Activated CD8-positive, alpha-beta T cell treated with anti-CD3 and anti-CD28 coated beads for 36 hours (primary cell): Measurements from ENCODE around the gene CFAP221. TPM values are rescaled to one million over a fixed set of nuclear protein-coding genes. Genes with fewer than 3 reads are reported as not detected.

Experiments used
- ATAC-seq: fragments of 200-7000 bp; cut with Tn5 transposase; one replicate; pipeline ENCODE4 v1.10.0; 2021; ENCODE audit warnings: mild to moderate bottlenecking, moderate library complexity
- CTCF ChIA-PET: fragments of 350-600 bp; sonication (Branson Sonifier 250); formaldehyde crosslinking; loops from one replicate; lab custom pipeline; 2021; ENCODE audit warnings: antibody characterized with exemption; lab: Charles Lee
- POLR2A ChIA-PET: fragments of 350-600 bp; sonication (Branson Sonifier 250); formaldehyde crosslinking; loops from one replicate; lab custom pipeline; 2021; ENCODE audit warnings: antibody characterized with exemption; lab: Charles Lee
- DNase-seq: peaks from one replicate; pipeline ENCODE4 v3.0.0-alpha.2; 2020
- H3K27ac Mint-ChIP-seq: one replicate; pipeline ENCODE4 v1.8.0; 2021; ENCODE audit warnings: mild to moderate bottlenecking, mixed read lengths
- H3K27me3 Mint-ChIP-seq: one replicate; pipeline ENCODE4 v1.8.0; 2021; ENCODE audit warnings: mixed read lengths
- H3K36me3 Mint-ChIP-seq: one replicate; pipeline ENCODE4 v1.8.0; 2021; ENCODE audit warnings: low read depth, mixed read lengths
- H3K4me1 Mint-ChIP-seq: one replicate; pipeline ENCODE4 v1.8.0; 2021; ENCODE audit warnings: low read depth, mixed read lengths
- H3K4me3 Mint-ChIP-seq: one replicate; pipeline ENCODE4 v1.8.0; 2021; ENCODE audit warnings: mild to moderate bottlenecking, moderate library complexity, mixed read lengths
- H3K9me3 Mint-ChIP-seq: one replicate; pipeline ENCODE4 v1.8.0; 2021; ENCODE audit warnings: mixed read lengths
- CTCF ChIP-seq: fragments of 200-600 bp; IDR thresholded peaks from one replicate; pipeline ENCODE4 v1.8.0; 2022; ENCODE audit warnings: antibody characterized with exemption, mild to moderate bottlenecking
- intact Hi-C: fragments of 100-400 bp; cut with micrococcal nuclease; formaldehyde crosslinking; loops from one replicate; pipeline ENCODE4 v1.10.0; 2022
- total RNA-seq, 2 experiments: library from RNA; stranded (reverse); gene quantifications; one replicate each; pipeline ENCODE4 v1.2.3, GENCODE V29; 2021

The CFAP221 gene
- total RNA-seq, 2 experiments from 2014 or later, result not detected

GRCh38 chr2:119574108-119574815 lies 30.0 kb downstream of the CFAP221 start:
- peaks cover 4% of the 10 kb centered on the region for H3K9me3 Mint-ChIP-seq
- ChIA-PET POLR2A (no interaction called here), CTCF (no interaction called here)
- H3K36me3 Mint-ChIP-seq, result no peaks in the 10 kb centered on the region
- no peak overlapping the region for H3K4me3 Mint-ChIP-seq
- H3K27ac Mint-ChIP-seq, result no peak overlapping the region
- H3K27me3 Mint-ChIP-seq, result peaks cover 12% of the 10 kb centered on the region
- no peaks in the 10 kb centered on the region for H3K4me1 Mint-ChIP-seq
- intact Hi-C loops, result no loop called here
- DNase-seq, result no peak
- peak; percentile 58 for ATAC-seq
- TF ChIP-seq CTCF, result no peak

- Mint-ChIP-seq H3K27ac (no peak overlapping the region), H3K9me3 (peaks cover 4% of the 10 kb centered on the region), H3K27me3 (peaks cover 12% of the 10 kb centered on the region), H3K4me3 (no peak overlapping the region), H3K4me1 (no peaks in the 10 kb centered on the region), H3K36me3 (no peaks in the 10 kb centered on the region)
- ChIA-PET POLR2A (no interaction called here), CTCF (no interaction called here)
- intact Hi-C loops, result no loop called here
- DNase-seq (no peak), ATAC-seq (no peak)
- no peak for TF ChIP-seq CTCF
Measured at GRCh38 chr2:119574864-119575263, 30.6 kb downstream of the CFAP221 start.

GRCh38 chr2:119575439-119575838 lies 31.2 kb downstream of the CFAP221 start:
- ATAC-seq (no peak), DNase-seq (no peak)
- intact Hi-C loops, result no loop called here
- Mint-ChIP-seq H3K4me3 (no peak overlapping the region), H3K9me3 (peaks cover 4% of the 10 kb centered on the region), H3K36me3 (no peaks in the 10 kb centered on the region), H3K4me1 (no peaks in the 10 kb centered on the region), H3K27me3 (peaks cover 12% of the 10 kb centered on the region), H3K27ac (no peak overlapping the region)
- TF ChIP-seq CTCF, result no peak
- ChIA-PET CTCF (interaction anchor here (1.2 kb wide), 1 partner anchor 66 kb away, joined by 3 read pairs; no protein-coding TSS in a partner anchor), POLR2A (no interaction called here)

GRCh38 chr2:119579424-119580295 lies 35.4 kb downstream of the CFAP221 start:
- POLR2A ChIA-PET, result no interaction called here
- Mint-ChIP-seq H3K4me1 (no peaks in the 10 kb centered on the region), H3K27ac (no peak overlapping the region), H3K9me3 (peaks cover 9% of the 10 kb centered on the region), H3K36me3 (no peaks in the 10 kb centered on the region), H3K4me3 (no peak overlapping the region), H3K27me3 (peaks cover 6% of the 10 kb centered on the region)
- TF ChIP-seq CTCF, result no peak
- ATAC-seq, result no peak
- CTCF ChIA-PET, result no interaction called here
- DNase-seq, result no peak
- intact Hi-C loops, result no loop called here

- Mint-ChIP-seq H3K27ac (no peak overlapping the region), H3K4me1 (no peaks in the 10 kb centered on the region), H3K9me3 (peaks cover 9% of the 10 kb centered on the region), H3K4me3 (no peak overlapping the region), H3K36me3 (no peaks in the 10 kb centered on the region), H3K27me3 (peaks cover 3% of the 10 kb centered on the region)
- intact Hi-C loops, result no loop called here
- ATAC-seq (no peak), DNase-seq (no peak)
- ChIA-PET CTCF (no interaction called here), POLR2A (no interaction called here)
- no peak for TF ChIP-seq CTCF
Measured at GRCh38 chr2:119580550-119581072, 36.4 kb downstream of the CFAP221 start.
